ENCODE results near the gene NMRK2. TPM values are rescaled to one million over a fixed set of nuclear protein-coding genes. Genes with fewer than 3 reads are reported as not detected.

The NMRK2 gene
- total and polyA plus RNA-seq, 2 donors from 2014 or later, result 0.69 to 6.1 TPM

GRCh38 chr19:3895788-3896187 lies 37.1 kb upstream of the NMRK2 start:
- no peak for FAIRE-seq
- peaks cover 0 to 6% (median 0%) of the 10 kb centered on the region in 3 donors for H3K9me3 ChIP-seq (ENCODE audit: control insufficient read depth in 2 of 3, insufficient read depth in 1 of 3, low read length in 3 of 3)

GRCh38 chr19:3897936-3898335 lies 34.9 kb upstream of the NMRK2 start:
- intact Hi-C loops (cut with DNase I), result no loop called here
- Histone ChIP-seq H3K9ac (ENCODE audit: low read length in 3 of 3) (no peak overlapping the region), H3K4me1 (ENCODE audit: control insufficient read depth in 2 of 3, insufficient read depth in 2 of 3, low read depth in 1 of 3, low read length in 3 of 3) (no peaks in the 10 kb centered on the region), H3K9me3 (ENCODE audit: control insufficient read depth in 2 of 3, insufficient read depth in 1 of 3, low read length in 3 of 3) (peaks cover 0 to 6% (median 0%) of the 10 kb centered on the region in 3 donors), H3K4me3 (ENCODE audit: low read length in 3 of 3) (no peak overlapping the region), H3K27me3 (ENCODE audit: control insufficient read depth, insufficient read depth, low read length) (no peaks in the 10 kb centered on the region), H3K36me3 (ENCODE audit: control insufficient read depth in 2 of 3, insufficient read depth in 3 of 3, low read length in 3 of 3) (no peaks in the 10 kb centered on the region), H3K27ac (ENCODE audit: low read depth in 2 of 2, low read length in 2 of 2) (no peak overlapping the region)
- no peak for DNase-seq
- no peak for FAIRE-seq
- TF ChIP-seq, protein P1, sequence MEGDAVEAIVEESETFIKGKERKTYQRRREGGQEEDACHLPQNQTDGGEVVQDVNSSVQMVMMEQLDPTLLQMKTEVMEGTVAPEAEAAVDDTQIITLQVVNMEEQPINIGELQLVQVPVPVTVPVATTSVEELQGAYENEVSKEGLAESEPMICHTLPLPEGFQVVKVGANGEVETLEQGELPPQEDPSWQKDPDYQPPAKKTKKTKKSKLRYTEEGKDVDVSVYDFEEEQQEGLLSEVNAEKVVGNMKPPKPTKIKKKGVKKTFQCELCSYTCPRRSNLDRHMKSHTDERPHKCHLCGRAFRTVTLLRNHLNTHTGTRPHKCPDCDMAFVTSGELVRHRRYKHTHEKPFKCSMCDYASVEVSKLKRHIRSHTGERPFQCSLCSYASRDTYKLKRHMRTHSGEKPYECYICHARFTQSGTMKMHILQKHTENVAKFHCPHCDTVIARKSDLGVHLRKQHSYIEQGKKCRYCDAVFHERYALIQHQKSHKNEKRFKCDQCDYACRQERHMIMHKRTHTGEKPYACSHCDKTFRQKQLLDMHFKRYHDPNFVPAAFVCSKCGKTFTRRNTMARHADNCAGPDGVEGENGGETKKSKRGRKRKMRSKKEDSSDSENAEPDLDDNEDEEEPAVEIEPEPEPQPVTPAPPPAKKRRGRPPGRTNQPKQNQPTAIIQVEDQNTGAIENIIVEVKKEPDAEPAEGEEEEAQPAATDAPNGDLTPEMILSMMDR (IDR thresholded peaks at IDR 0.05; ENCODE audit: borderline replicate concordance, extremely low read depth, insufficient read depth), result no peak

More at GRCh38 chr19:3895788-3896187, 37.1 kb upstream of the NMRK2 start:
- TF ChIP-seq, protein P1 (IDR thresholded peaks at IDR 0.05; ENCODE audit: borderline replicate concordance, extremely low read depth, insufficient read depth), result no peak
- no peak overlapping the region for H3K27ac ChIP-seq (ENCODE audit: low read depth in 2 of 2, low read length in 2 of 2)
- H3K9ac ChIP-seq (ENCODE audit: low read length in 3 of 3), result no peak overlapping the region
- H3K4me1 ChIP-seq (ENCODE audit: control insufficient read depth in 2 of 3, insufficient read depth in 2 of 3, low read depth in 1 of 3, low read length in 3 of 3), result no peaks in the 10 kb centered on the region
- DNase-seq, result no peak
- intact Hi-C loops (cut with DNase I), result no loop called here
- no peak overlapping the region for H3K4me3 ChIP-seq (ENCODE audit: low read length in 3 of 3)
- H3K36me3 ChIP-seq (ENCODE audit: control insufficient read depth in 2 of 3, insufficient read depth in 3 of 3, low read length in 3 of 3), result no peaks in the 10 kb centered on the region
- no peaks in the 10 kb centered on the region for H3K27me3 ChIP-seq (ENCODE audit: control insufficient read depth, insufficient read depth, low read length)

GRCh38 chr19:3898426-3898825 lies 34.4 kb upstream of the NMRK2 start:
- TF ChIP-seq, protein P1 (IDR thresholded peaks at IDR 0.05; ENCODE audit: borderline replicate concordance, extremely low read depth, insufficient read depth), result no peak
- Histone ChIP-seq H3K27me3 (ENCODE audit: control insufficient read depth, insufficient read depth, low read length) (no peaks in the 10 kb centered on the region), H3K4me1 (ENCODE audit: control insufficient read depth in 2 of 3, insufficient read depth in 2 of 3, low read depth in 1 of 3, low read length in 3 of 3) (no peaks in the 10 kb centered on the region), H3K36me3 (ENCODE audit: control insufficient read depth in 2 of 3, insufficient read depth in 3 of 3, low read length in 3 of 3) (no peaks in the 10 kb centered on the region), H3K27ac (ENCODE audit: low read depth in 2 of 2, low read length in 2 of 2) (no peak overlapping the region), H3K9ac (ENCODE audit: low read length in 3 of 3) (no peak overlapping the region), H3K4me3 (ENCODE audit: low read length in 3 of 3) (no peak overlapping the region), H3K9me3 (ENCODE audit: control insufficient read depth in 2 of 3, insufficient read depth in 1 of 3, low read length in 3 of 3) (peaks cover 0 to 6% (median 0%) of the 10 kb centered on the region in 3 donors)
- no peak for FAIRE-seq
- no peak for DNase-seq
- intact Hi-C loops (cut with DNase I), result no loop called here
